GM18519 (cell line): Measurements from ENCODE around the gene ZNF124.

ENCODE experiments used
- ATAC-seq: cut with Tn5 transposase; IDR thresholded peaks from one replicate; pipeline ENCODE4 v1.9.1; 2021; ENCODE audit warnings: mild to moderate bottlenecking, moderate library complexity; ENCODE audit not compliant: unreplicated experiment, low FRiP score

ZNF124 gene

GRCh38 chr1:247114351-247115140 is 57.3 kb downstream of the ZNF124 start:
- ATAC-seq, result no peak

GRCh38 chr1:247113733-247114271 is 58.0 kb downstream of the ZNF124 start:
- ATAC-seq, result no peak

- no peak for ATAC-seq
Measured at GRCh38 chr1:247113094-247113497, 58.7 kb downstream of the ZNF124 start.

- ATAC-seq, result no peak
Measured at GRCh38 chr1:247112479-247112781, 59.4 kb downstream of the ZNF124 start.

GRCh38 chr1:247111700-247112478 is 59.9 kb downstream of the ZNF124 start:
- no peak for ATAC-seq

- no peak for ATAC-seq
Measured at GRCh38 chr1:247111259-247111699, 60.5 kb downstream of the ZNF124 start.

GRCh38 chr1:247110627-247111258 is 61.1 kb downstream of the ZNF124 start:
- ATAC-seq, result no peak

GRCh38 chr1:247107694-247108093 is 64.1 kb downstream of the ZNF124 start:
- no peak for ATAC-seq

GRCh38 chr1:247105966-247106365 is 65.9 kb downstream of the ZNF124 start:
- ATAC-seq, result no peak
